NCI-H146 (cell line): ENCODE data around the gene COL18A1.

Experiments
- DNase-seq: peaks from one replicate; lab custom pipeline; 2025; lab: John Stamatoyannopoulos, UW

Gene COL18A1

DNA sequence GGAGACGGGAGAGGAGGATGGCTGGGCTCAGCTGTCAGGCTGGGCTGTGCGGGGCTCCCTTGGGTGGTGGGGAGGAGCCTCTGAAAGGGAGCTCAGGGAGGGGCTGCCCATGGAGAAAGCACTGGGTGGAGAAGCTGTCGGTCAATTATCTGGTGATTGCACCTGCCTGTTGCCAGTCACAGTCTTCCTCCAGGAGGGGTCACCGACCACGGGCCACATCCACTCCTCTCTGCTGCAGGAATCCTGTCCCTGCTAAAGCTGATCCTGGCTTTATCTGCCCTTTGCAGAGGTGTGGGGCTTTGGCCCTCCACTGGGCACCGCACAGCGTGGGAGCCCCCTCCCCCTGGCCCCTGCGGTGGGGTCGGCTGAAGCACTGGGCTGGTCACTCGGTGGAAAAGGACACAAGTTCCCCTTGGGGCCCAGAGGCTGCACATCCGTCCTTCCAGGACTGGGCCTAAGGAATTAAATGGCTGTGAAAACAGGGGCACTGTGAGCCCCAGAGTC, 21.8 kb upstream of the COL18A1 start:
- DNase-seq = no peak

DNA sequence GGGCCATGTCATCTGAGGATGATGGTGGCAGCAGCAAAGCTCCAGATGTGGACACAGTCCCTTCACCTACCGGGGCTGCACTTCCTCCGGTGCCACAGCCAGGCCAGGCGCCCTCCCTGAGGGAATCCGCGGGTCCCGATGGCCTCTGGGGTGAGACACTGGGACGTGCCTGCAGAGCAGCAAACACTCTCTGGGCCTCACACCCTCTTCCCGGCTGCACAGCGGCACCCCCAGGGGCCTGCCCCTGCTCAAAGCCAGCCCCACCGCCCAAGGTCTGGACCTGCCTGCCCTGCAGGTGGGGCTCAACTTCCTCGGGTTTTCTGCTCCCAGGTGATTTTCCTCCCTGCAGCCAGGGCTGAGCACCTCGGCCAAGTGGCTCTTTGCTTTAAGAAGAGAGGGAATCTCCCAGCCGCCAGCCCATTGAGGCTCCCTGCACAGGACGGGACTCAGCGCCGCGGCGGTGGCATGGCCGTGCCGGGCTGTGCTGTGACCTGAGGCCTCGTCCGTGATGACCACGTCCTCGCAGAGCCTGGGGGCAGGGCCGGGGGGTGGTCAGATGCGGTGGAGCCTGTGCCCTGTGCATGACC, 21.3 kb upstream of the COL18A1 start:
- DNase-seq = no peak

DNA sequence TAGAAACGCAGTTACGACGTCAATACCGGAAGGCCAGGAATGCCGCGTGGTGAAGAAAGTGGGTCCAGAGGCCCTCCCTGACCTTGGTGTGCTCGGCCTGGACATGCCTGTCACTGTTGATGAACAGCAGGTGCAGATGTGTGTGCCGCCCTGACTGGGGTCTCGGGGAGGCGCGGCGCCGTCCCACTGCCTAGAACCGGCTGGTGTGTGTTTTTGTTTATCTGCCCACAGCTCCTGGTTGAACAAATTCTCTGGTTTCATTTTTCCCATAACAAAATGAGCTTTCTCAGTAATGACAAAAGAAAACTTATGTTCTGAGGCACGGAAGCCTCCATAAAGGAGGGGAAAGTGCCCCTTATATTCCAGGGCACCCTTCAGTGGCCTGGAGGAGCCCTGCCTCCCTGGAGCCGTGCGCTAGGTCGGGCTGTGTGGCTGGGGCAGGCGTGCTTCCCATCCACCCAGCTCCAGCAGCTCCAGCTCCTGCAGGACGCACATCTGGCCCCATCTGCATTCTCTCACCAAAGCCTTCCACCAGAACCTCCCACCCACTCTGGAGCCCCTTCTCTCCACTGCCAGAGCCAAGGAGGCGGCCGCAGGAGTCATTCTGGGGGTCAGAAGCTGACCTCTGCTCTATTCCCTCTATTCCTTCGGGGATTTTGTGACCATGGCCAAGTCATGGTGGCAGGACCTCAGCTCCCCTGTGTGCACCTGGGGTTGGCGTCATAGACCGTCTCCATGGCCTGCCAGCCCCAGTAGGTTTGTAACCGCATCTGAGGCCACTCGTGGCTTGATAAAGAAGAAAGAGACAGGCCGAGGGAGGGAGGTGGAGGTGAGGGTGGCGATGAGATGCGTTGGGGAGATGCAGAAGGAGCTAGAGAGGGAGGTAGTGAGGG, 20.1 kb upstream of the COL18A1 start:
- DNase-seq = no peak

DNA sequence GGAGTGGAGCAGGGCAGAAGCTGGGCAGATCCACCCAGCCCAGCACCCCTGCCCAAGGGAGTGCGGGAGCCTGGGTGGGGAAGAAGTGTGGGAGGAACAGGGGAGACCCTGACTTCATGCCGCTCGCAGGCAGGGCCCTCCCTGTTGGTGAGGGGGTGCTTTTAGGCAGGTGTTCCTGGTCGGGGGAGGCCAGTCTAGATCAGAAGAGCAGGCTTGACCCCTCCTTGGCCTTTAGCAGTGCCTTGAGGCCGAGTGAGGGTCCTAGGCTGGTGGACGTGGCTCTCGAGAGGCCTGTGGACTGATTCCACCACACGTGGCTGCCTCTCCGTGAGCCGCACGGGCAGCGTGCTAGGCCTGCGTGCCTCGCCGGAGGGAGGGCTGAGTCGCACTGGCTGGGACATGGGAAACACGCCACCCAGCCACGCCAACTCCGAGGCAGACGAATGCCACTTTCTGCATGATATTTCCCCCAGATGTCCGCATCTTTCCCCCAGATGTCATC, 19.4 kb upstream of the COL18A1 start:
- DNase-seq = no peak

DNA sequence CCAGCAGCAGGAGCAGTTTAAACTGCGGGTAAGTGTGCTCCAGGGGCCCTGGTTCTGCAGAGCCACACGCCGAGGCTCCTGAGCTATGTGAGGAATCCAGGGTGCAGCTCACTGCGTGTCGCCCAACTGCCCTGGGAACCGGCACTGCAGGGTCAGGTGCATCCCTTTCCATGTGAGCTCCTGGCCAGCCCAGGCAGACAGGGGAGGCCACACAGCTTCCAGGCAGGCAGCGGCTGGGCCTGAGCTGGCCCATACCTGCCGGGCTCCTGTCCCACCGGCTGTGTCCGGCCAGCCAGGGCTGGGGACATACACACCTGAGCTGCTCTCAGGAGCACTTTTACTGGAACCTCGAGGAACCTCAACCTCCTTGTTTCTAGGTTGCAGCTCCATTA, 18.6 kb upstream of the COL18A1 start:
- DNase-seq = no peak

DNA sequence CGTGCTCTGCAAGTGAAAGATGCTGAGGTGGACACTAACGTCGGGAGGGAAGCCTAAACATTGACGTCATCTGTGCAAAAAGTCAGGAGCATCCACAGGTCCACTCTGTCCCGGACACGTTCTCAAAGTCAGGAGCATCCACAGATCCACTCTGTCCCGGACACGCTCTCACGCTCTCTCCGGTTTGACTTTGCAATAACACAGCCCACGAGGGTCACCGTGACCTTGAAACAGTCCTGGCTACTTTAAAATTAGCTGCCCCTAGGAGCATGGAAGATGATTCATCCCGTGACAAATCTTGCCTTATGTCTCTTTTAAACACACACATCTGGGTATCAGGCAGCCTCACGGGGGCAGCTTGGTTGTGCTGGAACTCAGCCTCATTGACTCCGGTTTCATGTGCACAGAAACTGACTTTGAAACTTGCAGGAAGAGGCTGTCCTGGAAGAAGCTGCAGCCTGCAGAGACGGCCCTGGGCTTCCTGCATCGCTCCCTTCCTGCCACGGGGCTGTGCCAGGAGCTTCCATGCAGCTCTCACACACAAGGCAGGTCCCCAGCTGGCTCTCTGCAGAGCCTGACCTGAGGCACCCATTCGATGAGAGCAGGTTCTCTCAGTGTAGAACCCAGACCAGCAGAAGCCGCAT, 18.1 kb upstream of the COL18A1 start:
- no peak for DNase-seq

DNA sequence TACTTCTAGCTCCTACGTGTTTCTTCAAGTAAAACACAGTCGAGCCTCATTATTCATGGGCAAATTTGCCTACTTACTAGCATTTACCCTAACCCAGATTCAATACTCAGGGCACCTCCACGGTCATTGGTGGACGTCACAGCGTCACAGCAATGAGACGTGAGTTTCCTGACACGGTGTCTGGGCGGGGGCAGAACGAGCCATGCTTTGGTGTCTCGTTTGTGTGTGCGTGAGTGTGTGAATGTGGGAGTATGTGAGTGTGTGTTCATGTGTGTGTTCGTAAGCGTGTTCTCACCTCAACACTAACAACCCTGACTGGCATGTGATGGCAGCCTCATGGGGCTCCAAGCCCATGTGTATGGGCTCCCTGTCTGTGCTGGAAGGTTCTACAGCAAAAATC, 17.5 kb upstream of the COL18A1 start:
- DNase-seq = no peak

DNA sequence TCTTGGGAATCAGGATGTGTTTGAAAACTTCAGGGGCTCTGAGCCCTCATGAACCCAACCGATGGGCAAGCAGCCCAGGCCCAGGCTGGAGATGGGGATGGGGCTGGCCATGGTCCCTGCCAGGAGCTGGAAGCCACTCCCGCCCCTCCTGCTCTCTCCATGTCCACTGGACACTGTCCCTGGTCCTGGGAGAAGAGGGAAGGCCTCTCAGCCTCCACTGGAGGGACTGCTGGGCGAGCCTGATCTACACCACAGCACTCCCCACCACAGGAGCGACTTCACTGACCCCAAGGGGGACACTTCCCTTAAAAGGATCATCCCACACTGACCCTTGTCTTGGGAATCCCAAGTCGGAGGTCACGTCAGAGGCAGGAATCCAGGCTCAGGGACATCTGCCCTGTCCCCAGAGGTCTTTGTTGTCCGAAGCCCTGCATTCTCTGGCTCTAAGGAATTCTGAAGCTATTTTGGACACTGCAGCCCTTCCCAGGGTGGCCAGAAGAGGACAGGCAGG, 16.9 kb upstream of the COL18A1 start:
- DNase-seq = no peak

DNA sequence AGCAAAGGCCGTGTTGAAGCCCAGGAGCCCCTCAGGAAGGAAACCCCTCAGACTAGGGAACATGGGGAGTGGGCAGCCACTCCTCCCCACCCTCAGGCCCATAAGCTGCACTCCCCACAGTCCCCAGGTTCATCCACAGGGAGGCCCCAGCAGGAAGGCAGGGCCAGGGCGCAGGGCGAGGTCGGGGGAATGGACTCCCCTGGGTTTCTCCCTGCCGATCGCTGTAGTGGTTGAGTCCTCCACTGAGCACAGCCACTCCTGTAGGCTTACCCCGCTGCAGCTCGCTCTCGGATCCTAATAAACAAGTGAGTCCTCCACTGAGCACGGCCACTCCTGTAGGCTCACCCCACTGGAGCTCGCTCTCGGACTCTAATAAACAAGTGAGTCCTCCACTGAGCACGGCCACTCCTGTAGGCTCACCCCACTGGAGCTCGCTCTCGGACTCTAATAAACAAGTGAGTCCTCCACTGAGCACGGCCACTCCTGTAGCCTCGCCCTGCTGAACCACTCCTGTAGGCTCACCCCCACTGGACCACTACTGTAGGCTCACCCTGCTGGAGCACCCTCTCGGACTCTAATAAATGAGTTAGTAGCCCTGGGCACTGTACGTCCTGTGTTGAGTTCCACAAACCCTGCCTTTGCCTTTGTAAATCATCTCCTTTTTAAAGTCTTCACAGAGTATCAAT, 16.2 kb upstream of the COL18A1 start:
- DNase-seq = no peak

DNA sequence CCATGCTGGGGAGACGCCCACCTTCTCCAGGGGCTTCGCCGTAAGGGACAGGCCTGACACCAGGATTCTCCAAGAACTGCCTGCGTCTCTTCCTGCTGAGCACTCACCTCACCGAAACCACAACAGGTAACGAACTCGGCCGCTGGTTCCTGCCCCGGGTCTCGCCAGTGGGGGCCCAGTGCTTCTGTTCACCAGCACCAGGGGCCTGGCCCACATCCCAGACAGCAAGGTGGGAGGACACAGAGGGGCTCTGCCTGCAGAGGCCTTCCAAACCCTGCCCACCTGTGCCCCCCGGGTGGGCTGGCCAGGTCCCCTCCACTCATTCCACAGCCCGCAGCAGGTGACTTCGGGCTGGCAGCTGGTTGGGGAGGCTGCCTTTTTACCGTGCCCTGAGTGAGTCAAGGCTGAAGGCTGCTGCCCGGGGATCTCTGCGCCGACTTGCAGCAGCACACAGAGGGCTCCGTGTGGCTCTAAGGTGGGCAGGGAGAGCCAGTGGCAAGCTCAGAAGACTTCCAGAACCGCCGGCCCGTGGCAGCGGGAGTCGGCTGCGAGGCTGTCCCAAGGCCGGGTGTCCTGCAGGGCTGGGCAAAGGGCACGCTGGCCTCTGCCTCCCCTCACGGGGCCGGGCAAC, 14.7 kb upstream of the COL18A1 start:
- DNase-seq = no peak

DNA sequence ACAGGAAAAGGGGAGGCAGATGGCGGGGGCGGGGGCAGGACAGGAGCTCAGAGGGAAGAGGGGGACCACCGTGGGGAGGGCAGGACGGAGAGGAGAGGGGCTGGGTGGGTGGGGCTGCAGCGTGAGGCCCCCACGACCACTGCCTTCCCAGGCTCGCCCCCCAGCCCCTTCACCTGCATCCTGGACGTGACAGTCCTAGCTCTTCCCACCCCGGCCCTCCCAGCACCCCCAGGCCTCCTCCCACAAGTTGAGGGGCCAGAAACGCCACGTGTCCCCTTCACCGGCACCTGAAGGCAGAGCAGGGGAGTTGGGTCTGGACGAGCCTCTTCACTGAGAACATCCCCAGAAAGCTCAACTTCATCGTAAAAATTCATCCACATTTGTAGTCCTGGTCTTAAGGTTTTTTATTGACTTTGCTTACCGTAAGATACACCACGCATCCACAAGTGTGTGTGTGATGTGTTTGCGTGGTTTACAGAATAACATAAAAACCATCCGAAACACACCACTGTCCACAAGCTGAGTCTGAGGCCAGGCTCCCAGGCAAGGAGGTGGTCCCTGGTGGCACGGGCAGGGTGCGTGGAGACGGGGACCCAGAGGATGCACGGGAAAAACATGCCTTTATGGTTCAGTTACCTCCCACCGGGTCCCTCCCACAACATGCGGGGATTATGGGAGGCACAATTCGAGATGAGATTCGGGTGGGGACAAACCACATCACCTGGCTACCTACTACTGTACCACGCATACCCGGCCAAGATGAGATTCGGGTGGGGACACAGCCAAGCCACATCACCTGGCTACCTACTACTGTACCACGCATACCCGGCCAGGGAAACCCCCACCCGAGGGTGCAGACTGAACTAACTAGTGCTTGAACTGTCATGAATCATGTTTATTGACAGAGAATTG, 13.9 kb upstream of the COL18A1 start:
- no peak for DNase-seq

DNA sequence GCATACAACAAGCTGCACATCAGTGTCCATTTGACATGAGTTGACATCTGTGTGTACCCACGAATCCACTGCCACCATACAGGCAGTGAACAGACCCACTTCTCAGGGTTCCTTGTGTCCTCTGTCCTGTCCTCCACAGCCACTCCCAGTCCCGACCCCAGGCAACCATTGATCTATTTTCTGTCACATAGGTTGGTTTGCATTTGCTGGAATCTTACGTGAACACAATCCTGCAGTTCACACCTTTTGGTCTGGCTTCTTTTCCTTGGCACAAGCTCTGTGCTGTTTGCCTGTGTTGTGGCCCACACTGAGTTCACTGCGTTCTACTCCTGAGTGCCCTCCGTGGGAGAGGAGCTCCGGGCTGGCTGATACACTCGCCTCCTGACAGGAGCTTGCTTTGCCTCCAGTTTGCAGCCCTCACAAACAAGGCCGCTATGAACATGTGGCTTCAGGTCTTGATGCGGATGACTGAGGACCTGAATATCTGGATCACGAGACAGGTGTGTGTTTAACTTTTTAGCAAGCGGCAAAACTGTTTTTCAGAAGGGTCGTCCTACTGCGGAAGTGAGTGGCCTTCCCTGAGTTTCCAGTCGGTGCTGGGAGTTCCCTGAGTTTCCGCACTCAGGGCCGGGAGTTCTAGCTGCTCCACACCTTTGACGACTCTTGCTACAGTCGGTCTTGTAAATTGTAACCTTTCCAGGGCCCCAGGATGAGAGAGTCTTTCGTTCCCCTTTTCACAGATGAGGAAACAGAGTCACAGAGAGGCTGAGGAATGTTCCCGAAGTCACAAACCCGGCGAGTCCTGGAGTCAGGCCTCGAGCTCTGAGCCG, 13.0 kb upstream of the COL18A1 start:
- DNase-seq = no peak

DNA sequence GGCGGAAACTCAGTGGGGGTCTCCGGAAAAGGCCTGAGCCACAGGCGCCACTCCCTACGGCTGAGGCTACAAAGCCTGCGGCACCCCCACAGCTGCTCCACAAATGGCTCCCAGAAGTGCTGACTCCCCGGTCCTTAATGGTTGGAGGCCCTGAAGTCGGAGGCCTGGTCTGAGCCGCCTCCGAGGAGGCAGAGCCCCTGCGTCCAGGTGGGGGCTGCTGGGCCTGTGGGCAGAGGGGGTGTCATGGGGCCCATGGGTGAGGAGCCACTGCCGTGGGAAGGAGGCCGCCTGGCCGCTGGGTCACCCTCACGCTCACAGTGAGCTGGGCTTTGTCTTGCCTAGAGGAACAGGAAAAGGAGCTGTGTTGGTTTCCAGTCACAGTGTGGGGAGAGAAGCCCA, 12.4 kb upstream of the COL18A1 start:
- no peak for DNase-seq

DNA sequence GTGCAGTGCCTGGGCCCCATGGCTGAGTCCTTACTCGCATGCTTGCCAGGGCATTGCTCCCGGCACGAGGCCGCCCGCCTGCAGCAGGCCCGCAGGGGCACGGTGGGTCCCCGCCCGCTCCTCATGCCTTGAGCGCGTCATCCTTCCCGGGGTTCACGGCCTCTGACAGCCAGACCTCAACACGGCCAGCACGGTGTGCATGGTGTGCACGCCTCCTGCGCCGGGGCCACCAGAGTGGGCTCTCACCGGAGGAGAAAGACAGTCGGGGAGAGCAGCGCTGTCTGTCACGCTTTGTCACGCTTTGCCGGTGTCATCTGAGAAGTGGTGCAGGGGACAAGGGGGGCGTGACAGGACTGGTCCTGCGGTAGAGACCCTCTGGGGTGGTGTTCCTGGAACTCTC, 11.9 kb upstream of the COL18A1 start:
- no peak for DNase-seq

DNA sequence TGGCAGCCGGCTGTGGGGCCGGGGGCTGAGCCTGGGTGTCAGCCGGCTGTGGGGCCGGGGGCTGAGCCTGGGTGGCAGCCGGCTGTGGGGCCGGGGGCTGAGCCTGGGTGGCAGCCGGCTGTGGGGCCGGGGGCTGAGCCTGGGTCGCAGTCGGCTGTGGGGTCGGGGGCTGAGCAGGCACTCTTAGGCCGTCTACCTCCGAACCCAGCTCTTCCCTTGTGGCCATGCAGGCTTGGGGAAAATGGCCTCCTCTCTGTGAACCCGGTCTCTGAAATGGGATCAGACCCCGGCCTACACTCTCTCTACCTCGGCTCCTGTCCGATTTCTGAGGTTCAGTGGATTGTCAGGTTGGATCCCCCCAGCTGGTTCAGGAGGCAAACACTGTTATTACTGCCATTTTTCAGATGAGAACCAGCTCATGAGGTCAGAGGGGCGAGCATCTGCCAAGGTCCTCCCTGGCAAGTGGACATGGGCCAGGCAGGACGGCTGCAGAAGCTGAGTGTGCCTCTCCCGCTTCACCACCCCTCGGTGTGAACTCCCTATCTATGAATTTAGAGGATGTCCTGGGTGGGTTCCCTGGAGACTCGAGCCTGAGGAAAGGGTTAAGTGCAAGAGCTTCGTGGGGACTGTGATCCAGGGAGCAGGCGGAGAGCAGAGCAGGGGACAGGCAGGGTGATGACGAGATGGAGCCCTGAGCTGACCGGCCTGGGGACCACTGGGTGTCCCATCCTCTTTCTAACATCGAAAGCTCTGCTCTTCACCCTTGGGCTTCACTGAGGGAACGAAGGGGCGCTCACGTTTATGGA, 10.9 kb upstream of the COL18A1 start:
- DNase-seq = no peak

DNA sequence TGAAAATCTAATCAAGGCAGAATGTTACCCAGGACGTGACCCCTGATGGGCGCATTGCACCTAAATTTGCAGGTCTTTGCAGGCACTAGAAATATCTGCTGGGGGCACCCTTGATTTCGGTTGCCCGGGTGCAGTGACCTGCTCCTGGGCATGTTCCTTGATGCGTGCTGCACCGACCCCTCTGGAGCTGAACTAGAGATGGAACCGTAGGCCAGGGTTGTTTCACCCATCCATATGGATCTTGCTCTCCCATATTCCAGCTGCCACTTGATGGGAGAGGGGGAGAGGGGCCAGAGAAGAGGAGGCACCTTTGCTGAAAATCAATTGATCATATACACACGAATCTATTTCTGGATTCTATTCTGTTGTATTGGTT, 8.4 kb upstream of the COL18A1 start:
- DNase-seq = no peak

DNA sequence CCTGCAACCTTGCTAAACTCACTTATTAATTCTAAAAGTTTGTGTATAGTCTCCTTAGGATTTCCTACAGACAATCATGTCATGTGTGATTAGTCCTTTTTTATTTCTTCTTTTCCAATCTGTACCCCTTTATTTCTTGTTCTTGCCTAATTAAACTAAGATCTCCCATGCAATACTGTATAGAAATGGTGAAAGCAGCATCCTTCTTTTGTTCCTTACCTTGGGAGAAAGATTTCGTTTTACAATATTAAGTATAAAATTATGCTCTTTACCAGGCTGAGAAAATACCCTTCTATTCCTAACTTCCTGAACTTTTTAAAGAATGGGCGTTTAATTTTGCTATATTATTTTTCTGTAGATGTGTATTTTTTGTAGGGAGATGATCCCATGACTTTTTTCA, 7.6 kb upstream of the COL18A1 start:
- no peak for DNase-seq

DNA sequence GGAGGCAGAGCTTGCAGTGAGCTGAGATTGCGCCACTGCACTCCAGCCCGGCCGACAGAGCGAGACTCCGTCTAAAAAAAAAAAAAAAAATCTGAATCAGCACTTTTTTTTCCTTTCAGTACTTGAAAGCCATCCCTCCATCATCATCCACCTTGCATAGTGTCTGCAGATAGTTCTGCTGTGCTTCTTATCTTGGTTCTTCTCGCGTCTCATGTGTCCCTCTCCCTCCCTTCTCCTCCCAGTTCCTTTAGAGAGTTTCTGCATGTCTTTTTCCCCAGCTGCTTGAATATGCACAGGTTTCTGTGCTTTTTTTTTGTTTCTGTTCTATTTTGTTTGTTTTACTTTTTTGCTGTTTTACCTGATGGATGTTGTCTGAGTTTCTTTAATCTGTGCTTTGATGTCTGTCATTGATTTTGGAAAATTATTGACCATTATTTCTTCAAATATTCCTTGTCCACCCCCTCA, 3.9 kb upstream of the COL18A1 start:
- DNase-seq = no peak
